ENCODE results near the gene CFAP97D2. TPM values are rescaled to one million over a fixed set of nuclear protein-coding genes. Genes with fewer than 3 reads are reported as not detected.
"Not testable (repeated sequence)": the region's sequence is repeated elsewhere in the genome, so short reads cannot be mapped to it uniquely, and the experiment has no call there.

The CFAP97D2 gene
- polyA plus RNA-seq, 3 donors: 0.21 TPM; not detected in 2

DNA sequence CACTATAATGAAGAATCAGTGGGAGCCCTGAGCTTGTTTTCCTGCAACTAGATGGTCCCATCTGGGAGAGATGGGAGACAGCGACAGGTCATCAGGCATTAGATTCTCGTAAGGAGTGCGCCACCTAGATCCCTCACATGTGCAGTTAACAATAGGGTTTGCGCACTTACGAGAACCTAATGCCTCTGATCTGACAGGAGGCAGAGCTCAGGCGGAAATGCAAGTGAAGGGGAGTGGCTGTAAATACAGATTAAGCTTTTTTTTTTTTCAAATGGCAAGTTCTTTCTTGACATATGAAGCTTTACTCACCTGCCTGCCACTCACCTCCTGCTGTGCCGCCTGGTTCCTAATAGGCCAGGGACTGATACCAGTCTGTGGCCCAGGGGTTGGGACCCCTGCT lies 70.0 kb downstream of the CFAP97D2 start:
- H3K36me3 ChIP-seq (replicated peaks in 1 of 2; ENCODE audit: control insufficient read depth in 1 of 2, insufficient read depth in 2 of 2, low read length in 2 of 2): peaks cover 94 to 100% of the 10 kb centered on the region in 2 donors
- intact Hi-C loops (cut with micrococcal nuclease): no loop called here
- no peaks in the 10 kb centered on the region for H3K79me2 ChIP-seq (ENCODE audit: insufficient read depth, low read length)
- H3K9ac ChIP-seq (ENCODE audit: insufficient read depth, low read length, poor library complexity, severe bottlenecking): no peak overlapping the region
- no peak overlapping the region for H3K4me3 ChIP-seq (replicated peaks in 1 of 3; ENCODE audit: low read depth in 2 of 3, low read length in 3 of 3)
- no peaks in the 10 kb centered on the region for H3K4me1 ChIP-seq (ENCODE audit: control insufficient read depth in 1 of 2, insufficient read depth in 2 of 2, low read length in 2 of 2)
- WGBS (ENCODE audit: insufficient coverage): 100% methylated on average over 5 of the region's 7 CpGs
- H3K4me3 Mint-ChIP-seq: no peak overlapping the region
- no peaks in the 10 kb centered on the region for H3K9me3 Mint-ChIP-seq
- no peak overlapping the region for H3K27ac ChIP-seq (ENCODE audit: low read depth in 1 of 2, low read length in 2 of 2)
- no peak for DNase-seq
- TF ChIP-seq, protein P1, sequence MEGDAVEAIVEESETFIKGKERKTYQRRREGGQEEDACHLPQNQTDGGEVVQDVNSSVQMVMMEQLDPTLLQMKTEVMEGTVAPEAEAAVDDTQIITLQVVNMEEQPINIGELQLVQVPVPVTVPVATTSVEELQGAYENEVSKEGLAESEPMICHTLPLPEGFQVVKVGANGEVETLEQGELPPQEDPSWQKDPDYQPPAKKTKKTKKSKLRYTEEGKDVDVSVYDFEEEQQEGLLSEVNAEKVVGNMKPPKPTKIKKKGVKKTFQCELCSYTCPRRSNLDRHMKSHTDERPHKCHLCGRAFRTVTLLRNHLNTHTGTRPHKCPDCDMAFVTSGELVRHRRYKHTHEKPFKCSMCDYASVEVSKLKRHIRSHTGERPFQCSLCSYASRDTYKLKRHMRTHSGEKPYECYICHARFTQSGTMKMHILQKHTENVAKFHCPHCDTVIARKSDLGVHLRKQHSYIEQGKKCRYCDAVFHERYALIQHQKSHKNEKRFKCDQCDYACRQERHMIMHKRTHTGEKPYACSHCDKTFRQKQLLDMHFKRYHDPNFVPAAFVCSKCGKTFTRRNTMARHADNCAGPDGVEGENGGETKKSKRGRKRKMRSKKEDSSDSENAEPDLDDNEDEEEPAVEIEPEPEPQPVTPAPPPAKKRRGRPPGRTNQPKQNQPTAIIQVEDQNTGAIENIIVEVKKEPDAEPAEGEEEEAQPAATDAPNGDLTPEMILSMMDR (IDR thresholded peaks at IDR 0.05): no peak
- H3K27me3 ChIP-seq (ENCODE audit: control insufficient read depth in 2 of 2, insufficient read depth in 2 of 2, low read length in 2 of 2): no peaks in the 10 kb centered on the region
- peak overlapping the region in 2 of 7 donors; percentile 40 to 60 for H3K27ac Mint-ChIP-seq
- no peaks in the 10 kb centered on the region for H3K9me3 ChIP-seq (replicated peaks in 1 of 2; ENCODE audit: control insufficient read depth in 1 of 2, insufficient read depth in 1 of 2, low read length in 2 of 2)
- peaks cover 77 to 87% of the 10 kb centered on the region in 2 donors for H3K36me3 Mint-ChIP-seq
- H4K20me1 ChIP-seq (ENCODE audit: insufficient read depth, low read length): no peaks in the 10 kb centered on the region
- no peaks in the 10 kb centered on the region for H3K4me1 Mint-ChIP-seq
- H2AFZ ChIP-seq (ENCODE audit: insufficient read depth, low read depth, low read length, poor library complexity, severe bottlenecking): no peak overlapping the region
- no peak overlapping the region for H3K4me2 ChIP-seq (replicated peaks; ENCODE audit: extremely low read depth, low read length, poor library complexity, severe bottlenecking)
- no peaks in the 10 kb centered on the region for H3K27me3 Mint-ChIP-seq (ENCODE audit: low read depth in 3 of 3)

DNA sequence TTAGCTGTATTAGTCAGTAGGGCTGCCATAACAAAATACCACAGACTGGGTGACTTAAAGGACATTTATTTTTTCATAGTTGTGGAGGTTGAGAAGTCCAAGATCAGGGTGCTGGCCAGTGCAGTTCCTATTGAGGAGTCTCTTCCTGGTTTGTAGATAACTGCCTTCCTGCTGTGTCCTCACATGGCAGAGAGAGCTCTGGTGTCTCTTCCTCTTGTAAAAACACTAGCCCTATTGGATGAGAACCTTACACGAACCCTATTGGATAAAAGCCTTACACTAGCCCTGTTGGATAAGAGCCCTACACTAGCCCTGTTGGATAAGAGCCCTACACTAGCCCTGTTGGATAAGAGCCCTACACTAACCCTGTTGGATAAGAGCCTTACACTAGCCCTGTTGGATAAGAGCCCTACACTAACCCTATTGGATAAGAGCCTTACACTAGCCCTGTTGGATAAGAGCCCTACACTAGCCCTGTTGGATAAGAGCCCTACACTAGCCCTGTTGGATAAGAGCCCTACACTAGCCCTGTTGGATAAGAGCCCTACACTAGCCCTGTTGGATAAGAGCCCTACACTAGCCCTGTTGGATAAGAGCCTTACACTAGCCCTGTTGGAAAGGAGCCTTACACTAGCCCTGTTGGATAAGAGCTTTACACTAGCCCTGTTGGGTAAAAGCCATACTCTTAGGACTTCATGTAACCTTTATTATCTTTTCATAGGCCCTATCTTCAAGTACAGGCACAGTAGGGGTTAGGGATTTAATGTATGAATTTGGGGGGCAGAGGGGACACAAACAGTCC lies 72.8 kb downstream of the CFAP97D2 start:
- Mint-ChIP-seq H3K27ac (peak overlapping the region in 2 of 7 donors; percentile 0 to 7), H3K36me3 (peaks cover 72 to 86% of the 10 kb centered on the region in 2 donors)
- not testable (repeated sequence) for H3K4me1 Mint-ChIP-seq

More for the DNA sequence above, 72.8 kb downstream of the CFAP97D2 start:
- H2AFZ ChIP-seq (ENCODE audit: insufficient read depth, low read depth, low read length, poor library complexity, severe bottlenecking); H3K9me3 ChIP-seq (replicated peaks in 1 of 2; ENCODE audit: control insufficient read depth in 1 of 2, insufficient read depth in 1 of 2, low read length in 2 of 2); H4K20me1 ChIP-seq (ENCODE audit: insufficient read depth, low read length); H3K79me2 ChIP-seq (ENCODE audit: insufficient read depth, low read length); H3K27me3 Mint-ChIP-seq (ENCODE audit: low read depth in 3 of 3); H3K4me3 Mint-ChIP-seq; H3K27ac ChIP-seq (ENCODE audit: low read depth in 1 of 2, low read length in 2 of 2); DNase-seq; H3K27me3 ChIP-seq (ENCODE audit: control insufficient read depth in 2 of 2, insufficient read depth in 2 of 2, low read length in 2 of 2); H3K9ac ChIP-seq (ENCODE audit: insufficient read depth, low read length, poor library complexity, severe bottlenecking); H3K9me3 Mint-ChIP-seq; H3K4me1 ChIP-seq (ENCODE audit: control insufficient read depth in 1 of 2, insufficient read depth in 2 of 2, low read length in 2 of 2); intact Hi-C loops (cut with micrococcal nuclease); H3K4me2 ChIP-seq (replicated peaks; ENCODE audit: extremely low read depth, low read length, poor library complexity, severe bottlenecking); H3K4me3 ChIP-seq (replicated peaks in 1 of 3; ENCODE audit: low read depth in 2 of 3, low read length in 3 of 3): not testable (repeated sequence)
- 100% methylated on average over 1 of the region's 1 CpG for WGBS (ENCODE audit: insufficient coverage)
- peaks cover 84 to 100% of the 10 kb centered on the region in 2 donors for H3K36me3 ChIP-seq (replicated peaks in 1 of 2; ENCODE audit: control insufficient read depth in 1 of 2, insufficient read depth in 2 of 2, low read length in 2 of 2)

All from CD14-positive monocyte (primary cell).